GM19372 (cell line): ENCODE data around the gene GPR160.
A peak's percentile ranks its signal among the peaks of the same experiment; 100 is the strongest.
"Not testable (repeated sequence)": the region's sequence is repeated elsewhere in the genome, so short reads cannot be mapped to it uniquely, and the experiment has no call there.

ENCODE experiments used
- ATAC-seq: cut with Tn5 transposase; IDR thresholded peaks from one replicate; pipeline ENCODE4 v1.9.1; 2021; ENCODE audit warnings: mild to moderate bottlenecking, low read depth, moderate library complexity; ENCODE audit not compliant: unreplicated experiment

Gene GPR160

DNA sequence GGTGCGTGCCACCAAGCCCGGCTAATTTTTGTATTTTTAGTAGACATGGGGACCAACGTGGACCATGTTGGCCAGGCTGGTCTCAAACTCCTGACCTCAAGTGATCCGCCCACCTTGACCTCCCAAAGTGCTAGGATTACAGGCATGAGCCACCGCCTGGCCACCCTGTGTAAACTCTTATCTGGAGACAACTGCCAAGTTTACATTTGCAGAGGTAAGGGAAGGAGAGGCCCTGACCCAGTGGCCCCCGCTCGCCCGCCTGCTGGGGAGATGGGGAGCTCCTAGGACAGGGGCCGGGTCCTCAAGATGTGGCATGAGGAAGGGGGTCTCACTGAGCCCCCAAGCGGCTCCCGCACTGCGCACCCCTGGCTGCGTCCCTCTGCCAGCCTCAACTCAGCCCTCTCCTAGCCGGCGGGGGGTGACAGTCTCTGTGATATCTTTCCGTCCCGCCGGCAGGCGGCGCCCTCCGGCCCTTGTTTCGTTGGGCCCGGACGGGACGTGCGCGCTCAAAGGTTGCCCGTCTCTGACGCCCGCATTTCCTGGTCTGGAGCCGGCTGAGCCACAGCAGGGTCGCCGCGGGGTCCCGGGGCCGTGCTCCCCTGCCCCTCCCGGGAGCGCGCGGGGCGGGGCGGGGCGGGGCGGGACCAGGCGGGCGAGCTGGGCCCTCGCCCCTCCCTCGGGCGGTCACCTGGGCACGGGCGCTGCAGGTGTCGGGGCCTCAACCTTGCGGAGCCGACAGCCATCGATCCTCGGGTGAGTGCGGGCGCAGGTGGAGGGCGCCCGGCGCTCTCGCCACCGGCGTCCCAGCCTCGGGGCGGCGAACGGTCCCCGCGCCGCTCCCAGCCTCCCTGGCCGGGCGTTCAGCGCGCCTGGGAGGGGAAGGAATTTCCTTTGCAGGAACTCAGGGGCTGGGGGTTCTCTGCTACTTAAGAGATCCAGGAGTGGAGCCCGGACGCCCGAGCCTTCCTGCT is at the start of gene GPR160:
GPR160 (plus strand) TSS at position 533 of the 971 bp plus-strand sequence. CDS start 45,978 bp downstream, outside the sequence.
- peak; percentile 79 for ATAC-seq

GRCh38 chr3:169990431-169990830 is 47.4 kb upstream of the GPR160 start:
- ATAC-seq = no peak

- ATAC-seq = no peak
These were observed 45.6 kb upstream of the GPR160 start for GRCh38 chr3:169992156-169992555.

DNA sequence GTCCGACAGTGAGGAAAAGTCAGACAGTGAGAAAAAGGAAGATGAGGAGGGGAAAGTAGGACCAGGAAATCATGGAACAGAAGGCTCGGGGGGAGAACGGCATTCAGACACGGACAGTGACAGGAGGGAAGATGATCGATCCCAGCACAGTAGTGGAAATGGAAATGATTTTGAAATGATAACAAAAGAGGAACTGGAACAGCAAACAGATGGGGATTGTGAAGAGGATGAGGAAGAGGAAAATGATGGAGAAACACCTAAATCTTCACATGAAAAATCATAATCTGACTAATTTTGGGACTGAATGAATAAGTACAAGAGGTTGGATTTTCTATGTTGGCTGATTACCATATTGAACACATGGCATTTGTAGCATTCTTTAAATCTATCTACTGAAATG is 45.0 kb upstream of the GPR160 start:
- no peak for ATAC-seq

DNA sequence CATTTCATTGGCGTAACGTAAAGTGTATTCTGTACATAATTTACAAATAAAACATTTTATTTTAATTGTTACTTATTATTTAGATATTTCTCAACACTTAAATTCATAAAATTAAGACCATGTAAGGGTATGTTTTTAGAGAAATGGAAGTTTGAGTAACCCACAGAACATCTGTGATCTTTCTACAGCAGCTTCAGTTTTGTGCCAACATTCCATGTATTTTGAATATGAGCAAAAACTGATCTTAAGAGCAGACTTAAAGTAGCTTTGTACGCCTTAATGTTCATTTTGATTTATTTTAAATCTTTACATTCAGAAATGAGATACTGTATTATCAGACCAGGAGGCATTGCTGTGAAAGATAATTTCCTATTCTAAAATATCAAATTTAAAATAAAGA is 44.0 kb upstream of the GPR160 start:
- no peak for ATAC-seq

DNA sequence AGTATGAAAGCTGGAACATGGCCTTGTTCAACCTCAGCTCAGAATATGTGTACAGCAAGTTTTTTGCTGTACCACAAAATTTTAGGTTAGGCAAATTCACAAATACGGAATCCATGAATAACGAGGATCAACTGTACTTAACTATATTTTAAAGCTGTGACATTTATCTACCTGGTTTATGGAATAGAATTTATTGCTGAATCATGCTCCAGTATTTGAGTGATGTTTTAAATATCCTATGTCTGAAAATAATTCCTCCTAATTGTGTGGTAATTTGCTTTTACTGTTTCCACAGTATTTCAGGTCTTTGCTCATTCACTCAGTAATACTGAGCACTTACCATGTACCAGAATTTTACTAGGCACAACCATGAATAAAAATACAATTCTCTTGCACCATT is 41.7 kb upstream of the GPR160 start:
- ATAC-seq = no peak

DNA sequence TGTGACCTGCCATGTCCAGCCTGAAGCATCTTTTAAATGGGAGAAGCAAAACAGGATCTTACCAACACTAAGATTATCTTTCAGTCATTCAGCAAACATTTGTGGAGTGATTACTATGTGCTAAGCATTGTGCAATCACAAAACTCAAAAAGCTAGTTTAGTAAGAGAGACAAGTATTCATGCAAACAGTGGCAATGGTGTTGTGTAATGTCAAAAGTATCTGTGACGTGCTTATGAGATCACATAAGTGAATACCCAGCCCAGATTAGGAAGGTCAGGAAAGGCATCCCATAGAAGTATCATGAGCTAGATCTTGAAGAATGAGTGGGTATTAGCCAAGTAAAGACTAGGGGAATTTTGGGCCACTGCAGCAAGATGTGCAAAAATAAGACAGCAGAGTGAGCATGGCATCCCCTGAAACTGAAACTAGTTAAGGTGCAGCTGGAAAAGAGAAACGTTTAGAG is 39.1 kb upstream of the GPR160 start:
- ATAC-seq = peak; percentile 9

- ATAC-seq = peak; percentile 77
These were observed 38.4 kb upstream of the GPR160 start for GRCh38 chr3:169999433-169999832.

GRCh38 chr3:170000051-170000450 is 37.7 kb upstream of the GPR160 start:
- ATAC-seq = no peak

GRCh38 chr3:170002231-170002630 is 35.6 kb upstream of the GPR160 start:
- ATAC-seq = no peak

DNA sequence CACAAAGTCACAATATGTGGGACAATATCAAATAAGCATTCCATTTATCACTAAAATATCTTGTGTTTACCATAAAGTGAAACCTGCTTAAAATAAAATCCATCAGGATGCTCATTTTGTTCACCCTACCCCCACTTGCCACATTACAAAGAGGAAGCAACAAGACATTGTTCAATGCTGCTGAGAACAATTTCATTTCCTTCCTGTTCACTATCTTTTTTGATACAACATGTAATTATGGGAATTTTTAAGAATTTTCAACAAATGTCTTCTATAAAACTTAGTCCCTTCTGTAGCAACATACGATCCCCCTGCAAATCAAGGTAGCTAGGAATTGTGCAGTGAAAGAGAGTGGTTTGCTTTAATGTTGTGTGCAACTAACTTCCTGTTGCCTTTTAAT is 34.9 kb upstream of the GPR160 start:
- no peak for ATAC-seq

DNA sequence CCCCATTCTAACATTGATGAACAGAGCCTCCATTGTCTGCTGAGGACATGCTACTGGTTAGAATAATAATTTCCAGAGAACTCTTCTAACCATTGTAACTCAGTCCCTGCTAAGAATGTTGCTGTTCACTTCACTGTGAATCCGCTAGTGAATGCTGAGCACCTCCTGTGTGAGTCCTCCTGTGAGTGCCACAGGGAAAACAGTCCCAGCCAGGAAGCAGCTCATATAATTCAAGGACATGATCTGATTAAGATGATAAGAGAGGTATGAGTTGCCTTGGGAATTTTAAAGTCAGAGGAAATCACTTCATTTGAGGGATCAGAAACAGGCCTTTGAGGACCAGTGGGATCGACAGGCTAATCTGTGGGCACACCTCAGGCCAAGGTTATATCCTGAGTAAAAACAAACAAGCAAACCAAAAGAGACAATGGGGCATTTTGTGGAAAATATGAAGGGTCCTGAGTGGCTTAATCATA is 33.9 kb upstream of the GPR160 start:
- ATAC-seq = no peak

DNA sequence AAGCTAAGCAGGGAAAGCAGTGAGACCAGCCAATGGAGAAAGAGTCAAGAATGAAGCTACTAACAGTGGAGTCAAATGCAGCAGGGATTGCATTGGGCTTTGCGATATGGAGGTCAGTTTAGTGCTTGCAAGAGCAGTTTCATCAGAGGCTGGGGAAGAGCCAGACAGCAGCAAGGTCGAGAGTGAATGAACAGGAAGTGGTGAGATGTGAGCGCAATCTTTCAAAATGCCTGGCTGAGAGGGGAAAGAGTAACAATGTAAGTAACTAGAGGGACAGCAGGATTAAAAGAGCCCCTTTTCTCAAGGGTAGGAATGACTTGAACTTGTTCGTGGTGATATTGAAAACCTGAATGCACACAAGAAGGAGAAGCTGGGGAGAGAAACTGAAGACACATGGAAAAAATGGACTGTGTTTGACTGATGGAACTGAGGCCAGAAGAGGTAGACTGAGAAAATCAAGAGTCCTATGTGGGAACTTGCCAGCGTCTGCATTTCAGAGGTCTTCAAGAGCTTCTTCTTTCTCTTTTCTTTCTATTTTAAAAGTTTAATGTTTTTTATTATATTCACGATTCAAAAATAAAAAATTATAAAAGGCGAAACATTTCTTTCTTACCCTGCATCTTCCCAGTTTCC is 30.6 kb upstream of the GPR160 start:
- peak; percentile 92 for ATAC-seq

DNA sequence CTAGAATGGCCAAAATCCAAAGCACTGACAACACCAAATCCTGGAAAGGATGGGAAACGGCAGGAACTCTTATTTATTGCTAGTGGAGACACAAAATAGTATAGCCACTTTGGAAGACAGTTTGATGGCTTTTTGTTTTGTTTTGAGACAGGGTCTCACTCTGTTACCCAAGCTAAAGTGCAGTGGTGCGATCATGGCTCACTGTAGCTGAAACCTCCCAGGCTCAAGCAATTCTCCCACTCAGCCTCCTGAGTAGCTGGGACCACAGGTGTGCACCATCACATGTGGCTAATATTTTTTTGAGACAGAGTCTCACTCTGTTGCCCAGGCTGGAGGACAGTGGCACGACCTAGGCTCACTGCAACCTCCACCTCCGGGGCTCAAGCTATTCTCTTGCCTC is 27.3 kb upstream of the GPR160 start:
- no peak for ATAC-seq

GRCh38 chr3:170012683-170013400 is 25.0 kb upstream of the GPR160 start:
- ATAC-seq = no peak

GRCh38 chr3:170016057-170016456 is 21.7 kb upstream of the GPR160 start:
- ATAC-seq = no peak

GRCh38 chr3:170019306-170019705 is 18.5 kb upstream of the GPR160 start:
- not testable (repeated sequence) for ATAC-seq

- no peak for ATAC-seq
These were observed 16.7 kb upstream of the GPR160 start for GRCh38 chr3:170021083-170021482.

GRCh38 chr3:170022336-170022735 is 15.5 kb upstream of the GPR160 start:
- ATAC-seq = no peak

DNA sequence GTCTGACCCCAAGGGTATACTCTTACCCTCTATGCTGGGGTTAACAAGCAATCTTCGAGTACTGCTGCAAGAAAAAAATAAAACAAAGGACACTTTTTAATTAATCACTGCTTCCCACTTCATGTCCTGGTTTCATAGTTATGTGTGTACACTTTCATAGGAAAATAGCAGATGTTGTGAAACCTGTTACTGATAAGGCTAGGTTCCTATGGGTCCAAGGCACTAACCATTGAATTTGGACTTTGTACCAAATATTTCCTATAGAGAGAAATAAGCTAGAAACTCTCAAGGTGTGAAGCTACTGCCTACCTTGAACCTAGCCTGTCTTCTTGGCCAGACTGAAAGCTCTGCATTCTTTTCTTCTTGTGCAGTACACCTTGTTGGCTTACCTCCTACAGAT is 14.6 kb upstream of the GPR160 start:
- ATAC-seq = no peak

DNA sequence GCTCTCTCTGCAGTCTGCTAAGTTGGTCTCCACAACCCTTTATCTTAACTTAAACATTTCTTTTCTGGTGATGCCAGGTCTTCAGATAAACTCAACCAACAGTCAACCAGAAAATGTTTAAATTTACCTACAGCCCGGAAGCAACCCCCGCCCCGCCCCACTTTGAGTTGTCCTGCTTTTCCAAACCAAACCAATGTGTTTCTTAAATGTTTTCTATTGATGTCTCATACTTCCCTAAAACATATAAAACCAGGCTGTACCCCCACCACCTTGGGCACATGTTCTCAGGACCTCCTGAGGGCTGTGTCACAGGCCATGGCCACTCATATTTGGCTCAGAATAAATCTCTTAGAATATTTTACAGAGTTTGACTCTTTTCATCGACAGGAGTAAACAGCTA is 13.2 kb upstream of the GPR160 start:
- no peak for ATAC-seq
